ENCODE data around the gene HYLS1.
"Not testable (repeated sequence)": the region's sequence is repeated elsewhere in the genome, so short reads cannot be mapped to it uniquely, and the experiment has no call there.

- not testable (repeated sequence) for TF ChIP-seq ZNF70 (CRISPR knock-in tag; IDR thresholded peaks at IDR 0.05); PPARA (CRISPR knock-in tag; IDR thresholded peaks at IDR 0.05; ENCODE audit: borderline replicate concordance); ZFP3 (CRISPR knock-in tag; IDR thresholded peaks at IDR 0.05)
Measured at GRCh38 chr11:125862786-125863185, 24.7 kb upstream of the HYLS1 start.

Measured in SK-N-SH treated with all-trans-retinoic acid at 6 μM for 48 hours (cell line).